Testis (tissue), 2 donors: ENCODE data around the gene CROCC.

Experiments used
- CTCF ChIP-seq, 3 experiments: fragments of 450-650 bp in 2 of 3; fragments of 200-600 bp in 1 of 3; sonication (generic) in 1 of 3; IDR thresholded peaks; one replicate each; pipeline ENCODE4 v1.5.1; 2016 to 2019; ENCODE audit warnings: antibody characterized with exemption in 3 of 3, mild to moderate bottlenecking in 2 of 3, moderate library complexity in 1 of 3
- POLR2A ChIP-seq: fragments of 450-650 bp; IDR thresholded peaks from one replicate; pipeline ENCODE4 v1.6.1; 2017; ENCODE audit warnings: antibody characterized with exemption, mild to moderate bottlenecking, moderate library complexity

GRCh38 chr1:16978567-16979474 lies 57.1 kb downstream of the CROCC start:
- TF ChIP-seq CTCF (IDR thresholded peaks at IDR 0.05) (no peak), POLR2A (peak; percentile 27)
